Measurements from ENCODE around the gene FYTTD1. TPM values are rescaled to one million over a fixed set of nuclear protein-coding genes. Genes with fewer than 3 reads are reported as not detected.

Gene FYTTD1
- total RNA-seq, 1 donor from 2014 or later, result 57.1 TPM

DNA sequence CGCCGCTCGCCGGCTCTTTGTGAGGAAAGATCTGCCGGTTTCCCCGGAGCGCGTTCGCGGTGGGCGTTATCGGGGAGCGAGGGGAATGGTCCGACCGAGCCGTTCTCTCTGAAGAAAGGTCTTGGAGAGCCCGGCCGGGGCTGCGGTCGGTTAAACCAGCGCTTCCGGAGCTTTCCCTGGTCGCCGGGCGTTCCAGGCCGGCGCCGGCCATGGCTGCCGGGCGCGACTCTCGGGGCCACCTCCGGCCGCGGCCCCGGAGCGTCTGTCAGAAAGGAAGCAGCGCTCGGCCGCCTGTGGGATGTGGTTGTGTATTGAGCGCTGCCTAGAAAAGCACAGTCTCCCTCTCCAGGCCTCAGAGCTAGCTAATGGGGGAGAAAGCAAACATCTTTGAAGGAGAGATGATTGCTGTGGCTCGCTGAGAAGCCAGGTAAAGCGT lies 731 bp downstream of the FYTTD1 start:
- no peaks in the 10 kb centered on the region for H3K9me3 Mint-ChIP-seq
- H3K36me3 Mint-ChIP-seq, result no peaks in the 10 kb centered on the region
- H3K27ac Mint-ChIP-seq, result peak overlapping the region; percentile 93
- peak; percentile 42 to 69 for DNase-seq (ENCODE audit: low spot score in 2 of 2, unreplicated experiment in 2 of 2)
- TF ChIP-seq, protein P1, sequence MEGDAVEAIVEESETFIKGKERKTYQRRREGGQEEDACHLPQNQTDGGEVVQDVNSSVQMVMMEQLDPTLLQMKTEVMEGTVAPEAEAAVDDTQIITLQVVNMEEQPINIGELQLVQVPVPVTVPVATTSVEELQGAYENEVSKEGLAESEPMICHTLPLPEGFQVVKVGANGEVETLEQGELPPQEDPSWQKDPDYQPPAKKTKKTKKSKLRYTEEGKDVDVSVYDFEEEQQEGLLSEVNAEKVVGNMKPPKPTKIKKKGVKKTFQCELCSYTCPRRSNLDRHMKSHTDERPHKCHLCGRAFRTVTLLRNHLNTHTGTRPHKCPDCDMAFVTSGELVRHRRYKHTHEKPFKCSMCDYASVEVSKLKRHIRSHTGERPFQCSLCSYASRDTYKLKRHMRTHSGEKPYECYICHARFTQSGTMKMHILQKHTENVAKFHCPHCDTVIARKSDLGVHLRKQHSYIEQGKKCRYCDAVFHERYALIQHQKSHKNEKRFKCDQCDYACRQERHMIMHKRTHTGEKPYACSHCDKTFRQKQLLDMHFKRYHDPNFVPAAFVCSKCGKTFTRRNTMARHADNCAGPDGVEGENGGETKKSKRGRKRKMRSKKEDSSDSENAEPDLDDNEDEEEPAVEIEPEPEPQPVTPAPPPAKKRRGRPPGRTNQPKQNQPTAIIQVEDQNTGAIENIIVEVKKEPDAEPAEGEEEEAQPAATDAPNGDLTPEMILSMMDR (IDR thresholded peaks at IDR 0.05; ENCODE audit: unreplicated experiment), result no peak
- H3K4me1 Mint-ChIP-seq, result peaks cover 18% of the 10 kb centered on the region
- H3K4me3 Mint-ChIP-seq, result peak overlapping the region; percentile 82
- no peaks in the 10 kb centered on the region for H3K27me3 Mint-ChIP-seq (ENCODE audit: low read depth)

DNA sequence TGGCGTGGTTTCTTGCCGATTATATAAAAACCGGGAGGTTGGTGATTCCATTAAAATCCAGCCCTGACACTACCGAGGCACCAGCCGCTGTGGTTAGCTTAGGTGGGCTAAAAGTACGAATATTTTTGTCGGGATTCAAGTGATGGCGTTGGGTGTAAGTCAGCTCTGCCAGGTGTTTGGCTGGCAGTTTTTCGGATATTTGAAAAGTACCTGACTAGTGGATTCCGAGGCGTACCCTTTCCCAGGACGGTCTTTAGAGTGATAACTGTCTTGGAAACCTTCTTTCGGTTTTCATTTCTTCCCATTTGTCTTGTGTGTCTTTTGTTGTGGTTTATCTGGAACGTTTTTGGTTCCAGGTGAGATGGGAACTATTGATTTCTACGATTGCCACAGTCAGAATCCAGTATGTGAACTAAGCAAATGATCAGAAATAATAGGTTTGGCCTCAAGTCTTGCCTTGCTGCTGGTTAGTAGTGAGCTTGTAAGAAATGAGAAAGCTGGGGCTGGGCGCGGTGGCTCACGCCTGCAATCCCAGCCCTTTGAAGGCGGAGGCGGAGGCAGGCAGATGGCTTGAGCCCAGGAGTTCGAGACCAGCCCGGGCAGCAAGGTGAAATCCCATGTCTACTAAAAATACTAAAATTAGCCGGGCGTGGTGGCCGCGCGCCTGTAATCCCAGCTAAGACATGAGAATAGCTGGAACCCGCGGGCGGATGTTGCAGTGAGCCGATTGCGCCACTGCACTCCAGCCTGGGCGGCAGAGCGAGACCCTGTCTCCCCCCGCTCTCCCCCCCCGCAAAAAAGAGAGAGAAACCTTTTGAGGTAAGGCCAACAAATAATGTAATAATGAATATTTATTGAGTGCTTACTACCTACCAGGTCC lies 1.4 kb downstream of the FYTTD1 start:
- Mint-ChIP-seq H3K27me3 (ENCODE audit: low read depth) (no peaks in the 10 kb centered on the region), H3K36me3 (no peaks in the 10 kb centered on the region), H3K4me3 (peak overlapping the region; percentile 82), H3K9me3 (no peaks in the 10 kb centered on the region), H3K4me1 (peaks cover 18% of the 10 kb centered on the region), H3K27ac (peak overlapping the region; percentile 93)
- TF ChIP-seq, protein P1 (IDR thresholded peaks at IDR 0.05; ENCODE audit: unreplicated experiment), result no peak
- DNase-seq (ENCODE audit: low spot score in 2 of 2, unreplicated experiment in 2 of 2), result no peak

GRCh38 chr3:197752107-197752506 lies 2.4 kb downstream of the FYTTD1 start:
- Mint-ChIP-seq H3K27ac (peak overlapping the region; percentile 71), H3K9me3 (no peaks in the 10 kb centered on the region), H3K36me3 (no peaks in the 10 kb centered on the region), H3K27me3 (ENCODE audit: low read depth) (no peaks in the 10 kb centered on the region), H3K4me3 (peak overlapping the region; percentile 54), H3K4me1 (peaks cover 18% of the 10 kb centered on the region)
- no peak for DNase-seq (ENCODE audit: low spot score in 2 of 2, unreplicated experiment in 2 of 2)
- TF ChIP-seq, protein P1 (IDR thresholded peaks at IDR 0.05; ENCODE audit: unreplicated experiment), result no peak

GRCh38 chr3:197753263-197753662 lies 3.6 kb downstream of the FYTTD1 start:
- Mint-ChIP-seq H3K4me1 (peaks cover 18% of the 10 kb centered on the region), H3K9me3 (no peaks in the 10 kb centered on the region), H3K27ac (no peak overlapping the region), H3K27me3 (ENCODE audit: low read depth) (no peaks in the 10 kb centered on the region), H3K4me3 (no peak overlapping the region), H3K36me3 (peaks cover 3% of the 10 kb centered on the region)
- TF ChIP-seq, protein P1 (IDR thresholded peaks at IDR 0.05; ENCODE audit: unreplicated experiment), result no peak
- DNase-seq (ENCODE audit: low spot score in 2 of 2, unreplicated experiment in 2 of 2), result no peak

DNA sequence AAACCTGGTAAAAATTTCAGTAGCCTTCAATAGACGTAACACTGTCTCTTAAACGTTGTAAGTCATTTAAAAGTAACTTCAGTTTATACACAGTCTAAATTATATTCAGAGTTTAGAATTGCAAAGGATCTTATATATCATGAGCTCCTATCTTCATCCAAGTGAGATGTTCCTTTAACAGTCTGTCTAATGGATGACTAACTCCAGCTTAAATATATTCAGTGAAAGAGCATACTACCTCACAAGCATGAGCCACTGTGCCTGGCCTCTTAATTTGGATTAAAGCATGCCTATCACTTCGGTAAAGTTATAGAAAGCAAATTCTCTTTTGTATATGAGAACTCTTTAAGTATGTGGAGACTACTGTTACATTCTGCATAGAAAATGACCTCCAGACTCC lies 7.0 kb downstream of the FYTTD1 start:
- peaks cover 3% of the 10 kb centered on the region for H3K36me3 Mint-ChIP-seq
- H3K27me3 Mint-ChIP-seq (ENCODE audit: low read depth), result no peaks in the 10 kb centered on the region
- peaks cover 10% of the 10 kb centered on the region for H3K4me1 Mint-ChIP-seq

More for the DNA sequence above, 7.0 kb downstream of the FYTTD1 start:
- TF ChIP-seq, protein P1 (IDR thresholded peaks at IDR 0.05; ENCODE audit: unreplicated experiment), result no peak
- no peak for DNase-seq (ENCODE audit: low spot score in 2 of 2, unreplicated experiment in 2 of 2)
- Mint-ChIP-seq H3K9me3 (no peaks in the 10 kb centered on the region), H3K4me3 (no peak overlapping the region), H3K27ac (no peak overlapping the region)
